Measurements from ENCODE around the gene GH1. TPM values are rescaled to one million over a fixed set of nuclear protein-coding genes. Genes with fewer than 3 reads are reported as not detected.

The GH1 gene
- total and polyA plus RNA-seq, 9 of the 15 experiments (the other 6 are each of a cell fraction or from before 2014, with no cell fraction given), result not detected

GRCh38 chr17:63911657-63912100 lies 7.0 kb downstream of the GH1 start (continued):
- TF ChIP-seq MGA (IDR thresholded peaks at IDR 0.05) (no peak), CBX2 (IDR thresholded peaks at IDR 0.05; ENCODE audit: insufficient read depth, low read length, poor library complexity, severe bottlenecking) (no peak), SMC3 (conservative IDR thresholded peaks at IDR 0.05; ENCODE audit: insufficient read depth, low read depth, low read length) (peak; percentile 47; the same call in 1 of the 2 replicates), ZNF740 (CRISPR knock-in tag; IDR thresholded peaks at IDR 0.05) (no peak), ZNF740 (tag; IDR thresholded peaks at IDR 0.05) (0 out of 4 replicates have a peak, but pooled peaks of 1 of the 2 experiments have one; percentile 52), CREM (IDR thresholded peaks at IDR 0.05; ENCODE audit: low read depth) (0 out of 2 replicates have a peak, but pooled peaks have one; percentile 4)

Data from K562 (cell line).